GM23248 (cell line): ENCODE results near the gene ENDOV.

Experiments
- EZH2 ChIP-seq: fragments of 200-600 bp; sonication (generic); IDR thresholded peaks from 2 replicates; pipeline ENCODE4 v1.6.1; 2018; ENCODE audit warnings: antibody characterized with exemption, mild to moderate bottlenecking; ENCODE audit not compliant: insufficient read depth, poor library complexity, severe bottlenecking
- EZH2phosphoT487 ChIP-seq: fragments of 200-600 bp; sonication (generic); IDR thresholded peaks from 2 replicates; pipeline ENCODE4 v1.6.1; 2018; ENCODE audit warnings: antibody characterized with exemption, moderate library complexity, mild to moderate bottlenecking, low read depth; ENCODE audit not compliant: insufficient read depth

DNA sequence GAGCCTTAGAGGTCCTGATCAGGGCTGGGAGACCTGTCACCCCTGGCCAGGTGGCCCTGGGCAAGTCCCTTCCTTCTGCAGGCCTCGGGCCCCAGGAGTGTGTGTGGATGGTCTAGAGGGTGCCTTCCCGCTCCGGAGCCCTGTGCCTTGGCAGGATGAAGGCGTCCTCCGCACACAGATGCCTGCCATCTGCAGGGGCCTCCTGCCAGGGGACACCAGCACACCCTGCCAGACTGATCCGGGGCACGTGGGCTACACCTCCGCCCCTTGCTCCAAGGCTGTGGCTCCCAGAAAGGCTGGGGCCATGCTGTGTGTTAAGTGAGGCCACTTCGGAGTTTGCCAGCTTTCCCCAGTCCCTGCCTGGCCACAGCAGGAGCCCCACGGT is 30.8 kb downstream of the ENDOV start:
- TF ChIP-seq EZH2phosphoT487, result no peak
- TF ChIP-seq EZH2, result no peak
